Measurements from ENCODE around the gene HTD2.
"Not testable (repeated sequence)": the region's sequence is repeated elsewhere in the genome, so short reads cannot be mapped to it uniquely, and the experiment has no call there.

Gene HTD2

DNA sequence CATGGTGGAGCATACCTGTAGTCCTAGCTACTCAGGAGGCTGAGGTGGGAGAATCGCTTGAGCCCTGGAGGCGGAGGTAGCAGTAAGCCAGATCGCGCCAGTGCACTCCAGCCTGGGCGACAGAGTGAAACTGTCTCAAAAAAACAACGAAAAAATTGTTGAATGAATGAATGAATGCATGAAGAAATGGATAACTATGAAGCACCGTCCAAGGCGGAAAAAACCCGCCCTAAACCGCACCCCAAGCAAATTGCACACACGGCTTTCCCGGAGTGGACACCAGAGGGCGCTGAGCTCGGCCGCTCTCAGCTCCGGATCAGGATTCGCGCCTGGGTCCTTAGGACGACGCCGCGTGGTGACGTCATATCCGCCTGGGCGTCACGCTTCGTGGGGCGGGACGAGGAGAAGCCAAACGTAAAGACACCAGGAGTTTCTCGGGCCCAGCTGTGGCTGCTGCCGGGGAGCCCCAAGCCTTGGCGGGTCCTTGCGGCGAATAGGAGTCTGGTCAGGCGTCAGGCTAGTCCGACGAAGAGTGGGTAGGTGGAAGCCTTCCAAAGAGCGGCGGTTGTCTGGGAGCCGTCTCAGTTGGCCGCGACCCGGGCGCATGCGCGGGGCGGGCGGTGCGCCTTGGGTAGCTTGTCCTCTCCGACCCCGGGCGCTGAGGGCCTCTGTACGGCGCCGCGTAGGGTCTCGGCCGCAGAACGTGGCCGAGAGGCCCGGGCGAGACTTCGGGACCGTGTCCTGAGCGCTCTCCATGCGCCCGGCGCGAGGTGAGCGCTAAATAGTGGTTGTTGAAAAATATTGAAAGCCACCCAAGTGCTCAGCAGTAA lies at the start of gene HTD2, which contains the start of gene RPP14:
TSS of gene HTD2 (plus strand) at position 639 of the 830 bp plus-strand sequence. CDS start 11,094 bp downstream, outside the sequence.
TSS of gene RPP14 (plus strand) at position 364 of the 830 bp plus-strand sequence. CDS start 4,085 bp downstream, outside the sequence.
- TF ChIP-seq, protein P1, sequence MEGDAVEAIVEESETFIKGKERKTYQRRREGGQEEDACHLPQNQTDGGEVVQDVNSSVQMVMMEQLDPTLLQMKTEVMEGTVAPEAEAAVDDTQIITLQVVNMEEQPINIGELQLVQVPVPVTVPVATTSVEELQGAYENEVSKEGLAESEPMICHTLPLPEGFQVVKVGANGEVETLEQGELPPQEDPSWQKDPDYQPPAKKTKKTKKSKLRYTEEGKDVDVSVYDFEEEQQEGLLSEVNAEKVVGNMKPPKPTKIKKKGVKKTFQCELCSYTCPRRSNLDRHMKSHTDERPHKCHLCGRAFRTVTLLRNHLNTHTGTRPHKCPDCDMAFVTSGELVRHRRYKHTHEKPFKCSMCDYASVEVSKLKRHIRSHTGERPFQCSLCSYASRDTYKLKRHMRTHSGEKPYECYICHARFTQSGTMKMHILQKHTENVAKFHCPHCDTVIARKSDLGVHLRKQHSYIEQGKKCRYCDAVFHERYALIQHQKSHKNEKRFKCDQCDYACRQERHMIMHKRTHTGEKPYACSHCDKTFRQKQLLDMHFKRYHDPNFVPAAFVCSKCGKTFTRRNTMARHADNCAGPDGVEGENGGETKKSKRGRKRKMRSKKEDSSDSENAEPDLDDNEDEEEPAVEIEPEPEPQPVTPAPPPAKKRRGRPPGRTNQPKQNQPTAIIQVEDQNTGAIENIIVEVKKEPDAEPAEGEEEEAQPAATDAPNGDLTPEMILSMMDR (IDR thresholded peaks at IDR 0.05; ENCODE audit: insufficient read depth, low read depth, low read length, missing control alignments), result peak; percentile 97
- peak within 1 kb of the TSS; percentile 100 for H3K4me3 ChIP-seq (ENCODE audit: low read length)
- peak; percentile 99 for DNase-seq (ENCODE audit: low read depth)

DNA sequence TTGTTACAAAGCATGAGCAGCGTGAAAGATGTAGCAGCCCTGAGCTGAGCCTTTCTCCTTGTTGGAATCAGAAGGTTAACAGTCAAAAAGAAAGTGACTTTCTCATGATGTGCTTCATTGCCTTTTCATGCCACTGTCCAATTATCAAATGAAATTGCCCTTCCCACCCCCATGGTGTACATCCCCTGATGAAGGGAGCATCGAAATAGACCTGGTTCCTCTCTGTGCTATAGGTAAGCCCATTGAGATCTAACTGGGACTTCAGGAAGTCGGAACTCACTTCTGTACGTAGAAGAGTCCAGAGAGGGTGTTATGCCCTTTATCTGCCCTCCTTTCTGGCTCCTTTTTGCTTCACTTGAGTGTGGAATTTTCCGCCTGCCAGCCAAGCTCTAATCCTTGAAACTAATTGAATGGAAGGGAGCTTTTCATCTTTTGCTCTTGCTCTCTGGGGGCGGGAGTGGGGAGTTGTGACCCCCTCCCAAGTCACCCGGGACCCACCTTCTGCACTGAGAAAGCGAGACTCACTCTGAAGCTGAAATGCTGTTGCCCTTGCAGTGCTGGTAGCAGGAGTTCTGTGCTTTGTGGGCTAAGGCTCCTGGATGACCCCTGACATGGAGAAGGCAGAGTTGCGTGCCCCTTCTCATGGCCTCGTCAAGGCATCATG lies 47.8 kb upstream of the HTD2 start:
- DNase-seq (ENCODE audit: low read depth), result no peak
- no peak overlapping the region for H3K4me3 ChIP-seq (ENCODE audit: low read length)
- TF ChIP-seq, protein P1 (IDR thresholded peaks at IDR 0.05; ENCODE audit: insufficient read depth, low read depth, low read length, missing control alignments), result no peak

DNA sequence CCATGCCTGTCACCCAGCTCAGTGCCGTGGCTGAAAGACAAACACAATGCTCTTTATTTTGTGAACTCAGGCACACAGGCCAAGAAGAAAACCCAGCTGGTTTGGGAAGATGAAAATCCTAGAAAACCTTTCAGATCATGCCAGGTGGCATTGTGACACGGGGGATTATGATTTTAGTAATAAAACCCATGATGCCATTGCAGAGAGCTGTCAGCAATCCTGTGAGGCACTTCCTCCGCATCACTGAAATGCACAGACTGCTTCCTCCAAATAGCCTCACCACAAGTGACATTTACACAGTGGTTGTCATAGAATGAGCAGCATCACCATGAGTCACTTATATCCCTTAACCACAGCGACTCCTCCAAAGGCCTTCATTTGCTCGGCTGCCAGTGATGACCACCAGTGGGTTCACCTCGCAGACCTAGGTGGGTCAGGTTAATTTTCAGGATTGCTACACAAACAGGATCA lies 46.0 kb upstream of the HTD2 start:
- TF ChIP-seq, protein P1 (IDR thresholded peaks at IDR 0.05; ENCODE audit: insufficient read depth, low read depth, low read length, missing control alignments), result no peak
- DNase-seq (ENCODE audit: low read depth), result peak; percentile 29
- H3K4me3 ChIP-seq (ENCODE audit: low read length), result no peak overlapping the region

DNA sequence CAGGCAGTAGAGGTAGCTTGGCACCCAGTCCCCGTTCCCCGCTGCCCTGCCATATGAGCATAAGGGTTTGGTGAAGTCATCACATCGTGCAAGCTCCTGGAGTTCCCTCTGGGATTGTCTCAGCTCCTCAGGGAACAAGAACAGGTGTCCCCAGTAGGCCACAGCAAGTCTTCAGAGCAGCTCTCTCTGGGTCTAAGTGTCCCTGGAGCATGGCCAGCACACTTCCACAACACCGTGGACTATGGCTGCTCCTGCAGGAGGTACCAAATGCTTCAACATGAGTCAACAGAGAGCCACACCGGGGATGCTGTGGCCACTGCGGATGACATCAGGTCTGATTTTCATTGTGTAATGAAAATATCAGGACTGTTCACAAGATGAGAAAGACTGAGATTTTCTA lies 45.6 kb upstream of the HTD2 start:
- TF ChIP-seq, protein P1 (IDR thresholded peaks at IDR 0.05; ENCODE audit: insufficient read depth, low read depth, low read length, missing control alignments), result no peak
- DNase-seq (ENCODE audit: low read depth), result no peak
- no peak overlapping the region for H3K4me3 ChIP-seq (ENCODE audit: low read length)

DNA sequence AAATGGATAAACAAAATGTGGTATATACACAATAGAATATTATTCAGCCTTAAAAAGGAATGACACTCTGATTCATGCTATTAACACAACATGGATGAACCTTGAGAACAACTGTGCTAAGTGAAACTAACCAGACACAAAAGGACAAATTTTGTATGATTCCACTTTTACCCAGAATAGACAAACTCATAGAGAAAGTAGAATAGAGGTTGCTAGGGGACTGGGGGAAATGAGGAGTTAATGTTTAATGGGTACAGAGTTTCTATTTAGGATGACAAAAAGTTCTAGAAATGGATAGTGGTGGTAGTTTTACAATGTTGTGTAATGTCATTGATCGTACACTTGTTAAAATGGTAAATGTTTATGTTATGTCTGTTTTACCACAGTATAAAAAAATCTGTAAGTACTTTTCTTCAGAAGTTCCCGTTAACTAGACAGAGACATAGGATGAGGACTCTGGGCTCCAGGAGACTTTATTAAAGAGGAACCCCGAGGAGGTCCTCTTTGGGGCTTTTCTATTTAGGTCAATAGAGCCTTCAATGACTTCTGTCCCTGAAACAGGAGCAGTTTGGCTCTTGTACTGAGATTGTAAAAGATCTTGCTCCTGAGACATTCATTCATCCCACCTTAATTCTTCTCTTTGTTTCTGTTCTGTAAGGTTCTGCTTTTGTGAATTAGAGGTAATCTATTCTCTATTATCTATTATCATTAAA lies 44.2 kb upstream of the HTD2 start:
- no peak for DNase-seq (ENCODE audit: low read depth)
- H3K4me3 ChIP-seq (ENCODE audit: low read length), result no peak overlapping the region
- TF ChIP-seq, protein P1 (IDR thresholded peaks at IDR 0.05; ENCODE audit: insufficient read depth, low read depth, low read length, missing control alignments), result no peak

DNA sequence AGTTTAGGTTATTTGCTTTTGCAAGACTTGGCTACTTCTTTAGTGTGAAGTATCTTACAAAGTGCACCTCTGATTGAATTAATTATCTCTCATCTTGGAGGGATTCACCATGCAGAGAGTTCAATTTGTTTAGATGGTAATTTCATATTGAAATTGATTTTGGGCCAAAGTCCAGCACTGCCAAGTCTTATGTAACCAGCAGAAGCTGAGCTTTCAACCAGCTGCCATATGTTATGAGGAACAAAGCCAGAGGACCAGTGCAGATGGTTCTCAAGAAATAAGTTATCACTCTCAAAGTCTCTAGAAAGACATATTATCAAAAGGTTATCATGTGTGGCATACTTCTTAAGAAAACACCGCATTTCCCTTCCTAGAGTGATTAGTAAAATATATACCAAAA lies 39.7 kb upstream of the HTD2 start:
- no peak for DNase-seq (ENCODE audit: low read depth)

DNA sequence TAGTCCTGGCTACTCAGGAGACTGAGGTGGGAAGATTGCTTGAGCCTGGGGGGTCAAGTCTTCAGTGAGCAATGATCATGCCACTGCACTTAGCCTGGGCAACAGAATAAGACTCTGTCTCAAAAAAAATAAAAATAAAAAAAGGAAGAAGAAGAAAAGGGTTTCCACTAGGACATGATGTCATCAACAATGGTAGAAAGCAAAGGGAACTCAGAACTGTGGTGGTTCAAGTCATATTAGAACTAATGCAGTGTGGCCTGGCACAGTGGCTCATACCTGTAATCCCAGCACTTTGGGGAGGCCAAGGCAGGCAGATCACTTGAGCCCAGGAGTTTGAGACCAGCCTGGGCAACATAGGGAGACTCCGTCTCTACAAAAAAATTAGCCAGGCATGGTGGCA lies 38.8 kb upstream of the HTD2 start:
- not testable (repeated sequence) for DNase-seq (ENCODE audit: low read depth); H3K4me3 ChIP-seq (ENCODE audit: low read length)

More for the DNA sequence above, 39.7 kb upstream of the HTD2 start:
- TF ChIP-seq, protein P1 (IDR thresholded peaks at IDR 0.05; ENCODE audit: insufficient read depth, low read depth, low read length, missing control alignments), result no peak
- H3K4me3 ChIP-seq (ENCODE audit: low read length), result no peak overlapping the region

All from epithelial cell of esophagus (primary cell).